DND-41 (cell line): ENCODE data around the gene SEBOX.

Experiments
- EZH2 ChIP-seq: IDR thresholded peaks from 3 replicates; pipeline ENCODE4 v1.6.1; 2012; ENCODE audit warnings: borderline replicate concordance, low read depth, mild to moderate bottlenecking, moderate library complexity, low read length, inconsistent platforms; ENCODE audit not compliant: severe bottlenecking
- TF ChIP-seq, protein P1 (sequence below): IDR thresholded peaks from 2 replicates; pipeline ENCODE4 v1.5.1; 2012; ENCODE audit warnings: borderline replicate concordance, low read length, moderate library complexity, mild to moderate bottlenecking; ENCODE audit not compliant: poor library complexity, severe bottlenecking; ENCODE audit errors: extremely low read depth

DNA sequence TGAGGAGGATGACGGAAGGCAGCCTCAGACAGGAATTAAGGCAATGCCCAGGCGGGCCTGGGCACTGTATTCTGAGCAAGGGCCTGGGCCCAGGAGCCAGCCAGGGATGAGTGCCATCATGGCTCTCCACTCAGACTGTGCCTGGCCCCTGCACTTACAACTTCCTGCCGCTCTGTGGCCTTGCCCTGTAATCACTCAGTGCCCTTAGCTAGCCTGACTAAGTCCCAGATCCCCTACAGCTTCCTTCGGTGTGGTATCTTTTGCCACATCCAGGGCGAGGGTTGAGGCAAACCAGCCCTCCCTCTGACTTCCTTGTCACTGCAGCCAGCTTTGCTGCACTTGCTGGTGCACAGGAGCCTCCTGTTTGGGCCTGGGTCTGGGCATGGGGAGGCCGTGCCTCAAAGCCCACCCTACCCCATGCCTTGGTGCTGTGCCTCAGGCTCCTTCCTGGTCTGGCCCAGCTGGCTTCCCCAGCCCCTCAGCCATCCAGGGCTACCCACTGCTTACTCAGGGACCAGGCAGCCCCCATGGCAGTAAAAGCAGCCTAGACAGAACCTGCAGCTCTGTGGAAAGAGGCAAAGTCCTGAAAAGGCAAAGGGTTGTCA, 31.7 kb upstream of the SEBOX start:
- TF ChIP-seq, protein P1, sequence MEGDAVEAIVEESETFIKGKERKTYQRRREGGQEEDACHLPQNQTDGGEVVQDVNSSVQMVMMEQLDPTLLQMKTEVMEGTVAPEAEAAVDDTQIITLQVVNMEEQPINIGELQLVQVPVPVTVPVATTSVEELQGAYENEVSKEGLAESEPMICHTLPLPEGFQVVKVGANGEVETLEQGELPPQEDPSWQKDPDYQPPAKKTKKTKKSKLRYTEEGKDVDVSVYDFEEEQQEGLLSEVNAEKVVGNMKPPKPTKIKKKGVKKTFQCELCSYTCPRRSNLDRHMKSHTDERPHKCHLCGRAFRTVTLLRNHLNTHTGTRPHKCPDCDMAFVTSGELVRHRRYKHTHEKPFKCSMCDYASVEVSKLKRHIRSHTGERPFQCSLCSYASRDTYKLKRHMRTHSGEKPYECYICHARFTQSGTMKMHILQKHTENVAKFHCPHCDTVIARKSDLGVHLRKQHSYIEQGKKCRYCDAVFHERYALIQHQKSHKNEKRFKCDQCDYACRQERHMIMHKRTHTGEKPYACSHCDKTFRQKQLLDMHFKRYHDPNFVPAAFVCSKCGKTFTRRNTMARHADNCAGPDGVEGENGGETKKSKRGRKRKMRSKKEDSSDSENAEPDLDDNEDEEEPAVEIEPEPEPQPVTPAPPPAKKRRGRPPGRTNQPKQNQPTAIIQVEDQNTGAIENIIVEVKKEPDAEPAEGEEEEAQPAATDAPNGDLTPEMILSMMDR = no peak
- TF ChIP-seq EZH2 = no peak
